ENCODE measurements around the gene PEX11A.

Gene PEX11A

DNA sequence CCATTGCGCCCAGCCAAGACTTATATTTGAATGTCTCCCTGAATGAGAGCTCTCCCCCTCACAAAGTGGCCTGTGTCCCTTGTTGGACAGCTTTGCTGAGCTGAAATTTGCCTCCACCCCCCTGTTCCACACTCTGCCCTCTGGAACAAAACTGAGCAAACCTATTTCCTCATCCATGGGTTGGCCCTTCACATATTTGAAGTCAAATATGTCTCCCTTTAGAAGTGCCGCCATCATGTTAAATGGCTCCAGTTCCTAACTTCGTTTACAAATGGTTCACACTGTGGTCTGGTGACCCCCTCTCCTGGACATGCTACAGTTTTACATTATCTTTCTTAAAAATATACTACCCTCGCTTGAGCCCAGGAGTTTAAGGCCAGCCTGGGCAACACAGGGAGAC, 16.0 kb downstream of the PEX11A start:
- no peak for DNase-seq

DNA sequence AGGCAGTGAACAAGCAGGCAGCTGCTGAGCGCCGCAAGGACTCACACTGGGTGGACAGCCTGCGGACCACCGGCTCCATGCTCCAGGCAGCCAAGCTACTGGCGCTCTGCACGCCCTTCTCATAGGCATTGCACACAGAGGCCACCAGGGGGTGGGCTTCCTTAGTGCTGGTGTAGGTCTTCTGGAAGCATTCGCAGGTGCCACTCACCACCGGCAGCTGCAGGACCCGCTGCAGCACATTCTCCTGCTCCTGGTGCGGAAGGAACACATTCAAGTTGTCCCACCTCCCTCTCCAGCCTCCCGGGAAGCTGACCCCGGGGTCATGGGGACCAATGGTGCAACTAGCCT, 17.4 kb downstream of the PEX11A start:
- DNase-seq = no peak

DNA sequence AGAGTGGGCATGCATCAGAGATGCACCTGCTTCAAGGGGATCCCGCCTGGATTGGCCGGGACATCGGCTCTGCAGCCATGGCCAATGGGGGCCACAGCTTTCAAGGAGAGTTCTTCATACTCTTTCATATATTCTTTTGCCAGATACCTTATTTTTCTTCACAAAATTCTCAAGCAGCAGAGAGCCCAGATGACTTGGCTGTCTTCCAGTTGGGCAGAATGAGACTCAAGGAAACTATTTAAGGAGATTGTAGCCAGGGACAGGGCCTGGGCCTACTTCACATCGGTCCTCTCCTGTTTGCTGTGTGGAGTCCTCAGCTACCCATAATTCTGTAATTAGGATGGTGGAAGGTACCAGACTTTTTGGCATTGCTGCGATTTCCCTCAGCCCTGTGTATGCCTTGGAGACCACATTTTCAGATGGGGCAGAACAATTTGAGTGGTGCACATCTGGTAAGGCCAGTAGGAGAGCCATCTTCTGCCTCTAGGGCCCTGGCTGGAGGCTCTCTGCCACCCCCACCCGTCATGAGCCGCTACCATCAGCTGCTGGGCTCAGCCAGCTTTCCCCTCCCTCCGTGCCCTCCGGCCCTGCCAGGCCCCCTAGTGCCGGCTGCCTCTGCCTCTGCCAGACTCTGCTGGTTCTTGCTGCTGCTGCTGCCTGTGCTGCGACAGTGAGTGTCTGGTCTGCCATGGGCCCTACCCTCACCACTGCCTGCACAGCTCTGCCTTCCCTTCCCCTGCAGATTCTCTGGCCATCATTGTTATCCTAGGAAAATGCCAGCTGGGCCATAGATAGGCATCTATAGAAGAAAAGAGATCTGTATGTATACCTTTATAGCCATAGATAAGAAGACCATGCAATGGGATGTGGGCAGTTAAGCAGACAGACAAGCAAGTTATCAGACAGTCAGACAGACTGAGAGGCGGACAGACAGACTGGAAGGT, 18.1 kb downstream of the PEX11A start:
- no peak for DNase-seq

- no peak for DNase-seq
These were observed 18.9 kb downstream of the PEX11A start for GRCh38 chr15:89671687-89672086.

- no peak for DNase-seq
These were observed 19.5 kb downstream of the PEX11A start for GRCh38 chr15:89670971-89671560.

DNA sequence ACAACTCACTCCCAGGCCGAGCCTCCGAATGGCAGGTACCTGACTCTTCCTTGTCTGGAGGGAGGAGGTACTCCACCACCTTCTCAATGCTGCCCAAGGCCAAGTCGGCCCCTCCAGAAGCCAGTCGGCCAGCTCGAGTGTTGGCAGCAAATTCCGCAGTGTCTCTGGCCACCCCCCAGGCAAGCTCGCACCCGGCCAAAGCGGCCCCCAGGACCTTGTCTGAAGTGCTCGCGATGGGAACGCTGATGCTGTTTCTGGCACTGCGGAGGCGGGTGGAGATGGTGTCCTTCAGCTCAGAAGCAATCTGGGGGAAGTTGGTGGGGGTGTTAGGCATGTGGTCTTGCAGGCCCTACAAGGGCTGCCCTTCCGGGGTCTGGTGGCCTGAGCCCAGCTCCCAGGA, 20.6 kb downstream of the PEX11A start:
- no peak for DNase-seq

- DNase-seq = no peak
These were observed 21.2 kb downstream of the PEX11A start for GRCh38 chr15:89669309-89669865.

- DNase-seq = no peak
These were observed 22.4 kb downstream of the PEX11A start for GRCh38 chr15:89668171-89668570.

GRCh38 chr15:89667706-89667960, 22.9 kb downstream of the PEX11A start:
- DNase-seq = no peak

GRCh38 chr15:89666858-89667705, 23.5 kb downstream of the PEX11A start:
- DNase-seq = no peak

DNA sequence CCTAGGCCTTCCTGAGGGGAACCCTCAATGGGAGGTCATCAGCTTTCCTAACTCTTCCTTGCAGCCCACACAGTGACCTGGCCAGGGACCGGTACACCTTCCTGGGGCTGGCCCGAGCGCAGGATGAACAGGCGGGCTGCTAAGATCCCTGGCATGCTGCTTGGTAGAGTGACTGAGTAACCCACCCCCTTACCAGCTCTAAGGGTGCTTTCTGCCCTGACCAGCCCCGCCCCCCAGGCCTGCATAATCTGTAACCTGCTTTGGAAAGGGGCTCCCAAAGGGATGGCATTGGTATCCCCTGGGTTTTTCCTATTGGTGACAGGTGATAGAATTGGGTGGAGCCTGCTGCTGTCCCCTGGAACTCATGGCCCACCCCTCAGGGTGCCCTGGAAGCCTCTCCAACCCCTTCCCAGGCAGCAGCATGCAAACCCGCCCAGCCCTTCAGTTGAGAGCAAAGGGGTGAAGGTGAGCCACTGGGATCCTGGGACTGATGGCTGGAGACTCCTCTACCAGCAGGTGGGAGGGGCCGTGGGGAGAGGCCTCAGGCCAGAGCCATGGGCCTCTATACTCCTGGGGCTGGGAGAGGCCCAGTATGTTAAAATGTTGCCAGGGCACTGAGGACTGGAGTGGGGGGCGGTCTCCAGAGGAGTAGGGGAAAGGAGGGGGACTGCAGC, 24.2 kb downstream of the PEX11A start:
- no peak for DNase-seq

- DNase-seq = no peak
These were observed 24.9 kb downstream of the PEX11A start for GRCh38 chr15:89665449-89666181.

GRCh38 chr15:89664441-89665350, 25.9 kb downstream of the PEX11A start:
- DNase-seq = no peak

GRCh38 chr15:89662893-89663626, 27.5 kb downstream of the PEX11A start:
- DNase-seq = no peak

DNA sequence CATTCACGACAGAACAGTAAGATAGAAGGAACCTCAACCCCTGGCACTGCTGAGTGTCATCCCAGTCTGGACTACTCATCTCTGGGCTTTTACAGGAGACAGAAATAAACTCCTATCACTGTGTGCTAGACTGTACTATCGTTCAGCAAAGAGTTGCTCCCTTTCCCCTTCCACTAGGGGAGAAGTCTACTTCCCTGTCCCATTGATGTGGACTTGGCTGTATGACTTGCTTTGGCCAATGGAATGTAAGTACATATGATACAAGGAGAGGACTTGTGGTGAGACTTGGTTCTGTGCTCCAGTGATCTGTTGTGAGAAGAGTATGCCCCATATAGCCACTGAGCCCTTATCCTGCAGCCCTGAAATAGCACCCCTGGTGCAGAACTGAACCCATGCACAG, 30.0 kb downstream of the PEX11A start:
- no peak for DNase-seq

GRCh38 chr15:89659295-89659694, 31.3 kb downstream of the PEX11A start:
- no peak for DNase-seq

- DNase-seq = no peak
These were observed 32.8 kb downstream of the PEX11A start for GRCh38 chr15:89657686-89658200.

DNA sequence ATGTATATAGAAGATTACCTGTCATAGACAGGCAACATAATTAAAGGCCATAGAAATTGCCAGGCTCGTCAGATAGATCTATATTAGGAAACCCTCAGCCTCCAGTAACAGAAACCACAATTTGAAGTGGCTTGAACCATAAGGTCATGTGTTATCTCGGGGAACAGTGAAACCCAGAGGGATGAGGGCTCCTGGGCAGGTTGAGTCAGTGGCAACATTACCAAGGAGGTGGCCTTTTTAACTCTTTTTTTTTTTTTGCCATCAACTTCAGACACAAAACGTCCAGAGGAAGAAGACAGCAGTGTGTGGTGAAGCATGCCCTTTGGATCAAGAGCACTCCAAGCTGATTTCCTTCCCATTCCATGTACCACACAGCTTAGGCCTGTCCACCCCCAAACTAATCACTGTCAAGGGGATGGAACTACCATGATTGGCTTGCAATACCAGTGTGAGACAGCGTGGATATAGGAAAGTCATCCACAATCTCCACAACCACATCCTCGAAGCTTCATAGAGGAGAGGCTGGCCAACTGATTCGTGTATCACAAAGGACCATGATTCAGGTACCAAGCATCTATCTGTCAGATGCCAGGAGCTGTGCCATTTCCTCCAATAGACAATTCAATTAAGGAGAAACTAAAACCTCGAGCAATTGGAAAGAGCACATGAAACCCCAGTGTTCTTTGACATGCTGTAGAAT, 34.3 kb downstream of the PEX11A start:
- no peak for DNase-seq

Data from stimulated activated naive CD4-positive, alpha-beta T cell (primary cell).